Neuronal stem cell (in vitro differentiated cells): ENCODE data around the gene COL20A1. TPM values are rescaled to one million over a fixed set of nuclear protein-coding genes. Genes with fewer than 3 reads are reported as not detected.

Experiments used
- DNase-seq: peaks from one replicate; pipeline ENCODE4 v3.0.0-alpha.2; 2013; ENCODE audit warnings: low spot score
- H2AFZ ChIP-seq: one replicate; pipeline ENCODE4 v1.6.1; 2013; ENCODE audit warnings: mild to moderate bottlenecking, low read length, inconsistent platforms
- H2AK5ac ChIP-seq: 2 replicates; pipeline ENCODE4 v1.6.1; 2013; ENCODE audit warnings: low read depth, mild to moderate bottlenecking, inconsistent platforms, low read length, moderate library complexity, mixed read lengths
- H2BK120ac ChIP-seq: 2 replicates; pipeline ENCODE4 v1.6.1; 2013; ENCODE audit warnings: low read depth, mild to moderate bottlenecking, inconsistent platforms, low read length, moderate library complexity, mixed read lengths
- H2BK12ac ChIP-seq: one replicate; pipeline ENCODE4 v1.6.1; 2013; ENCODE audit warnings: low read length, inconsistent platforms
- H2BK15ac ChIP-seq: 2 replicates; pipeline ENCODE4 v1.6.1; 2013; ENCODE audit warnings: mild to moderate bottlenecking, low read length, inconsistent platforms, mixed read lengths
- H2BK5ac ChIP-seq: one replicate; pipeline ENCODE4 v1.6.1; 2013; ENCODE audit warnings: inconsistent platforms, mild to moderate bottlenecking, low read length, moderate library complexity
- H3K14ac ChIP-seq: one replicate; pipeline ENCODE4 v1.6.1; 2013; ENCODE audit warnings: low read length, inconsistent platforms
- H3K18ac ChIP-seq: 2 replicates; pipeline ENCODE4 v1.6.1; 2013; ENCODE audit warnings: low read length, inconsistent platforms
- H3K23ac ChIP-seq: 2 replicates; pipeline ENCODE4 v1.6.1; 2013; ENCODE audit warnings: low read depth, mild to moderate bottlenecking, mixed read lengths, low read length, inconsistent platforms; ENCODE audit not compliant: poor library complexity
- H3K27ac ChIP-seq: replicated peaks from 3 replicates; pipeline ENCODE4 v1.5.1; 2013; ENCODE audit warnings: low read length, inconsistent platforms
- H3K27me3 ChIP-seq, 3 experiments: 2 replicates each; pipeline ENCODE4 v1.6.1; 2013; ENCODE audit warnings: low read length in 3 of 3, mild to moderate bottlenecking in 2 of 3, inconsistent platforms in 1 of 3, low read depth in 1 of 3, mixed read lengths in 1 of 3, moderate library complexity in 1 of 3; ENCODE audit not compliant: control insufficient read depth in 3 of 3, insufficient read depth in 3 of 3
- H3K36me3 ChIP-seq, 2 donors: replicated peaks in 1 of 2; 2 replicates each; pipeline ENCODE4 v1.6.1; 2013; ENCODE audit warnings: low read length in 2 of 2; ENCODE audit not compliant: control insufficient read depth in 2 of 2, insufficient read depth in 2 of 2
- H3K4ac ChIP-seq: 2 replicates; pipeline ENCODE4 v1.6.1; 2013; ENCODE audit warnings: inconsistent platforms, mild to moderate bottlenecking, low read length, moderate library complexity
- H3K4me1 ChIP-seq, 2 donors: 1 replicate in 1 of 2; 2 replicates in 1 of 2; pipeline ENCODE4 v1.6.1; 2013; ENCODE audit warnings: low read length in 2 of 2, low read depth in 1 of 2; ENCODE audit not compliant: control insufficient read depth in 2 of 2, insufficient read depth in 1 of 2
- H3K4me2 ChIP-seq: one replicate; pipeline ENCODE4 v1.6.1; 2013; ENCODE audit warnings: mild to moderate bottlenecking, low read length, inconsistent platforms; ENCODE audit not compliant: insufficient read depth, poor library complexity, severe bottlenecking
- H3K4me3 ChIP-seq, 2 donors: 2 replicates each; pipeline ENCODE4 v1.5.1; 2013; ENCODE audit warnings: low read length in 2 of 2, mild to moderate bottlenecking in 2 of 2, inconsistent platforms in 1 of 2, moderate library complexity in 1 of 2
- H3K79me1 ChIP-seq: one replicate; pipeline ENCODE4 v1.6.1; 2013; ENCODE audit warnings: low read depth, mild to moderate bottlenecking, inconsistent platforms, low read length, moderate library complexity
- H3K9ac ChIP-seq: one replicate; pipeline ENCODE4 v1.6.1; 2013; ENCODE audit warnings: mild to moderate bottlenecking, low read depth, low read length, inconsistent platforms; ENCODE audit not compliant: poor library complexity
- H3K9me3 ChIP-seq, 2 donors: replicated peaks in 1 of 2; 2 replicates each; pipeline versions ENCODE3 to v1.6.1; 2013; ENCODE audit warnings: low read length in 2 of 2, mild to moderate bottlenecking in 2 of 2, inconsistent platforms in 1 of 2, low read depth in 1 of 2, mixed read lengths in 1 of 2, moderate library complexity in 1 of 2; ENCODE audit not compliant: control insufficient read depth in 2 of 2, insufficient read depth in 1 of 2
- H4K8ac ChIP-seq: one replicate; pipeline ENCODE4 v1.6.1; 2013; ENCODE audit warnings: low read depth, mild to moderate bottlenecking, inconsistent platforms, low read length, moderate library complexity
- H4K91ac ChIP-seq: one replicate; pipeline ENCODE4 v1.6.1; 2013; ENCODE audit warnings: low read length, low read depth, mild to moderate bottlenecking, inconsistent platforms; ENCODE audit not compliant: poor library complexity
- WGBS, 2 donors: extraction: QIAGEN DNeasy Blood & Tissue Kit; methylation state at CpG; one replicate each; pipeline ENCODE4 v1.1.7; 2013; ENCODE audit warnings: missing lambda C conversion rate in 2 of 2, mixed read lengths in 1 of 2; ENCODE audit not compliant: insufficient read length in 2 of 2, insufficient replicate concordance in 1 of 2; ENCODE audit errors: extremely low coverage in 2 of 2; 5-methylcytosine and 5-hydroxymethylcytosine counted together
- polyA plus RNA-seq, 2 experiments: library from polyadenylated mRNA; stranded (reverse); fragments of 200-250 nt; gene quantifications; one replicate each; pipeline ENCODE4 v1.2.3, GENCODE V29; 2013

COL20A1 gene
- 0.13 TPM for polyA plus RNA-seq (2013, experiment 1 of 2)
- 0.08 TPM for polyA plus RNA-seq (2013, experiment 2 of 2)

GRCh38 chr20:63292904-63293303 is at the start of gene COL20A1:
TSS of gene COL20A1 (plus strand) at chr20:63293186. CDS start at chr20:63295108, 1,922 bp downstream.
- Histone ChIP-seq H3K9ac (peak within 1 kb of the TSS; percentile 60), H2BK5ac (peak within 1 kb of the TSS; percentile 90), H3K9me3 (no peaks in the 10 kb centered on the region), H3K23ac (peak within 1 kb of the TSS; percentile 73), H3K18ac (peak within 1 kb of the TSS; percentile 76), H3K4me3 (no peak within 1 kb of the TSS), H2BK12ac (peak within 1 kb of the TSS; percentile 3), H4K91ac (no peak within 1 kb of the TSS), H3K14ac (no peak within 1 kb of the TSS), H3K4me2 (no peak within 1 kb of the TSS), H3K27me3 (peaks cover 0 to 13% (median 0%) of the 10 kb centered on the region in 3 experiments), H3K4ac (no peak within 1 kb of the TSS), H2BK15ac (peak within 1 kb of the TSS; percentile 97), H3K36me3 (peaks cover 13 to 20% of the 10 kb centered on the region in 2 donors), H3K79me1 (peaks cover 8% of the 10 kb centered on the region), H3K4me1 (peaks cover 25 to 27% of the 10 kb centered on the region in 2 donors), H2AFZ (no peak within 1 kb of the TSS), H4K8ac (peak within 1 kb of the TSS; percentile 82), H2AK5ac (peak within 1 kb of the TSS; percentile 96), H3K27ac (no peak within 1 kb of the TSS), H2BK120ac (no peak within 1 kb of the TSS)
- DNase-seq = no peak
- WGBS, 2 donors = no CpG with 5 or more reads among the region's 7 CpGs

DNA sequence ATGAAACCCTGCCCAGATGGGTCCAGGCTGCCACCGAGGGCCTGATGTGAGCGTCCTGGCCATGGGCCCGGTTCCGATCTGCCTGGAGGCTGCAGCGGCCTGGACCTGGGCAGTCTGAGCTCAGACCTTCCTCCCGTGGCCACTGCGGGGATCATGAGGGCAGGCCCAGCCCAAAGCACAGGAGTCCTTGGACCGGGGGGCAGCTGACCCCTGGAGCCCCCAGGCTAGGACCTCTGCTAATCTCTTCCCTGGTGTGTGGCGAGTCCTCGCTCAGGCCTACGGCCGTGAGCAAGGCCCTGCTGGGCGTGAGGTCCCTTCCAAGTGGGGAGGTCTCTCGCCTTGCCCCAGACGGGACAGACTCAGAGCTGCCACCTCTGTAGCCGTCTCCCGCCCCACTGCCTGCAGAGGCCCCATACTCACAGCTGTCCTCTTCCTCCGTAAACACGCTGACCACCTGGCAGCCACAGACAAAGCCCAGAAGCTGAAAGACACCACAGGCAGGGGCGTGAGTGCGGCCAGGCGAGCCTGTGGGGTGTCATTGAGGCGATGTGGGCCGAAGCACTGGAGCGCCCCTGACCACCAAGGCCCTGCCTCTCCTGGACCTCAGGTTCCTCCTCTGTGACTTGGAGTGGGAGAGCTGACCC is 49.3 kb upstream of the COL20A1 start:
- H2BK15ac ChIP-seq = no peak overlapping the region
- peaks cover 0 to 15% of the 10 kb centered on the region in 2 donors for H3K36me3 ChIP-seq
- H3K27me3 ChIP-seq = no peaks in the 10 kb centered on the region
- no peak overlapping the region for H2BK120ac ChIP-seq
- H3K4me2 ChIP-seq = no peak overlapping the region
- H3K9ac ChIP-seq = peak overlapping the region; percentile 77
- peak overlapping the region; percentile 71 for H3K18ac ChIP-seq
- H3K23ac ChIP-seq = peak overlapping the region; percentile 17
- peak overlapping the region; percentile 72 for H4K91ac ChIP-seq
- no peaks in the 10 kb centered on the region for H3K9me3 ChIP-seq
- no peak overlapping the region for H3K27ac ChIP-seq
- H3K79me1 ChIP-seq = peaks cover 5% of the 10 kb centered on the region
- H2BK5ac ChIP-seq = no peak overlapping the region
- H3K14ac ChIP-seq = peak overlapping the region; percentile 38
- H3K4me1 ChIP-seq = peaks cover 11 to 23% of the 10 kb centered on the region in 2 donors
- H2AK5ac ChIP-seq = peak overlapping the region; percentile 46
- no peak overlapping the region for H4K8ac ChIP-seq
- H3K4me3 ChIP-seq = no peak overlapping the region
- WGBS, 2 donors = no CpG with 5 or more reads among the region's 25 CpGs
- H2BK12ac ChIP-seq = no peak overlapping the region
- H2AFZ ChIP-seq = no peak overlapping the region
- peak overlapping the region; percentile 37 for H3K4ac ChIP-seq
- no peak for DNase-seq

DNA sequence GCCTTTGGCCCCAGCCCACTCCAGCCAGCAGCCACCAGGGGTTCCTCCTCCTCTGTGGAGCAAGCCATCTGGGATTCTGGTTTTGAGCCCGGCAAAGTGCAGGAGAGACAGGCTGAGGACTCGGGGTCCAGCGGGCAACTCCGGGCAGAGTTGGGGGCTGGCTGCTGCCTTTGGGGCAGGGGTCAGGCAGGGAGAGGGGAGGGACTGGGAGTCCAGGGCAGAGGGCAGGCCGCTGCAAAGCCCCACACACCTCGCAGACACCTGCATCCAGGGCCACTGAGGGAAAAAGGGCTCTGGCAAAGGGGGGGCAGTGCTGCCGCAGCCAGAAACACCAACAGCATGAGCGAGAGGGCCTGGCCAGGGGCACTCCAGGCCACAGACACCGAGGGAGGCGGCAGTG is 48.5 kb upstream of the COL20A1 start:
- Histone ChIP-seq H2BK15ac (no peak overlapping the region), H2BK12ac (no peak overlapping the region), H3K23ac (peak overlapping the region; percentile 6), H2BK5ac (no peak overlapping the region), H3K79me1 (peaks cover 8% of the 10 kb centered on the region), H3K9me3 (no peaks in the 10 kb centered on the region), H3K27ac (no peak overlapping the region), H2BK120ac (no peak overlapping the region), H2AFZ (no peak overlapping the region), H3K9ac (no peak overlapping the region), H3K18ac (peak overlapping the region; percentile 64), H3K36me3 (peaks cover 2 to 17% of the 10 kb centered on the region in 2 donors), H3K14ac (no peak overlapping the region), H3K4me3 (no peak overlapping the region), H4K8ac (no peak overlapping the region), H3K4me2 (no peak overlapping the region), H3K4me1 (peaks cover 11 to 23% of the 10 kb centered on the region in 2 donors), H3K27me3 (no peaks in the 10 kb centered on the region), H4K91ac (no peak overlapping the region), H3K4ac (no peak overlapping the region), H2AK5ac (no peak overlapping the region)
- no peak for DNase-seq
- no CpG with 5 or more reads among the region's 10 CpGs for WGBS, 2 donors

GRCh38 chr20:63246490-63247288 is 46.3 kb upstream of the COL20A1 start:
- peaks cover 2 to 21% of the 10 kb centered on the region in 2 donors for H3K36me3 ChIP-seq

More at GRCh38 chr20:63246490-63247288, 46.3 kb upstream of the COL20A1 start:
- peak overlapping the region; percentile 90 for H3K18ac ChIP-seq
- H3K27me3 ChIP-seq = no peaks in the 10 kb centered on the region
- peak overlapping the region; percentile 53 for H2BK5ac ChIP-seq
- peak overlapping the region; percentile 94 for H3K14ac ChIP-seq
- peaks cover 11 to 19% of the 10 kb centered on the region in 2 donors for H3K4me1 ChIP-seq
- H2AFZ ChIP-seq = no peak overlapping the region
- no peaks in the 10 kb centered on the region for H3K9me3 ChIP-seq
- H3K4ac ChIP-seq = no peak overlapping the region
- peak overlapping the region; percentile 27 for H2BK15ac ChIP-seq
- H4K8ac ChIP-seq = no peak overlapping the region
- no CpG with 5 or more reads among the region's 50 CpGs for WGBS, 2 donors
- no peak overlapping the region for H3K4me2 ChIP-seq
- no peak overlapping the region for H3K4me3 ChIP-seq
- peaks cover 13% of the 10 kb centered on the region for H3K79me1 ChIP-seq
- no peak overlapping the region for H3K27ac ChIP-seq
- no peak overlapping the region for H4K91ac ChIP-seq
- no peak for DNase-seq
- peak overlapping the region; percentile 50 for H3K9ac ChIP-seq
- peak overlapping the region; percentile 2 for H2BK12ac ChIP-seq
- no peak overlapping the region for H2BK120ac ChIP-seq
- H3K23ac ChIP-seq = peak overlapping the region; percentile 83
- H2AK5ac ChIP-seq = peak overlapping the region; percentile 40
